Measurements from ENCODE around the gene CASP7. TPM values are rescaled to one million over a fixed set of nuclear protein-coding genes. Genes with fewer than 3 reads are reported as not detected.

The CASP7 gene
- total RNA-seq, 1 experiment from 2014 or later = 4.7 TPM

DNA sequence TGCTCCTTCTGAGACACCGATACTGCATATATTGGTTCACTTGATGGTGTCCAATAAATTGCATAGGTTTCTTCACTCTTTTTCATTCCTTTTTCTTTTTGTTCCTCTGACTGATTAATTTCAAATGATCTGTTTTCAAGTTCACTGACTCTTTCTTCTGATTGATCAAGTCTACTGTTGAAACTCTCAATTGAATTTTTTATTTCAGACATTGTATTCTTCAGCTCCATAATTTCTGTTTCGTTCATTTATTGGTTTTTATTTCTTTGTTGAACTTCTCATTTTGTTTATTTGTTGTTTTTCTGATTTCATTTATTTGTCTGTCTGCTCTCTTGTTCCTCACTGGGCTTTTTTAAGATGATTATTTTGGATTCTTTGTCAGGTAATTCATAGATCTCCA is 13.6 kb downstream of the CASP7 start:
- H3K27me3 Mint-ChIP-seq (ENCODE audit: low read depth) = no peaks in the 10 kb centered on the region; the same call in 1 of the 2 replicates
- H3K4me1 ChIP-seq (ENCODE audit: insufficient read depth, low read length) = no peaks in the 10 kb centered on the region; the same call in 1 of the 2 replicates
- H3K27ac ChIP-seq (ENCODE audit: insufficient read length, low read depth, low read length) = no peak overlapping the region
- H3K23me2 ChIP-seq (ENCODE audit: insufficient read length, low read depth, low read length, poor library complexity, severe bottlenecking) = peaks cover 2% of the 10 kb centered on the region
- H3K27me3 ChIP-seq (ENCODE audit: insufficient read depth, low read length) = no peaks in the 10 kb centered on the region
- no peak for DNase-seq
- H3K79me2 ChIP-seq (ENCODE audit: insufficient read depth, low read length) = no peaks in the 10 kb centered on the region
- H4K91ac ChIP-seq (ENCODE audit: insufficient read length, low read depth, low read length) = no peak overlapping the region
- H3K27ac Mint-ChIP-seq = no peak overlapping the region
- no peak overlapping the region for H4K5ac ChIP-seq (ENCODE audit: insufficient read length, low read depth, low read length)
- no peaks in the 10 kb centered on the region for H3K79me1 ChIP-seq (ENCODE audit: insufficient read depth, low read depth, low read length, poor library complexity, severe bottlenecking)
- H4K8ac ChIP-seq (replicated peaks; ENCODE audit: insufficient read length, low read depth, low read length) = no peak overlapping the region
- no peaks in the 10 kb centered on the region for H4K20me1 ChIP-seq (ENCODE audit: control insufficient read depth, insufficient read depth, insufficient read length)
- H3T11ph ChIP-seq (ENCODE audit: low read length) = no peak overlapping the region
- no peak overlapping the region for H3K4me3 Mint-ChIP-seq
- no peak overlapping the region for H3K9ac ChIP-seq (ENCODE audit: extremely low read depth, insufficient read length, low read length)
- H2BK20ac ChIP-seq (ENCODE audit: low read depth, low read length, poor library complexity, severe bottlenecking) = no peak overlapping the region
- no peak overlapping the region for H3K14ac ChIP-seq (ENCODE audit: insufficient read depth, low read length)
- H2BK15ac ChIP-seq (ENCODE audit: low read depth, low read length) = no peak overlapping the region
- peaks cover 21 to 36% of the 10 kb centered on the region in 2 experiments for H3K4me1 Mint-ChIP-seq
- no peak overlapping the region for H3K18ac ChIP-seq (ENCODE audit: insufficient read length, low read depth, low read length)
- H2BK12ac ChIP-seq (ENCODE audit: insufficient read length, low read depth, low read length) = no peak overlapping the region
- peaks cover 13 to 22% (median 13%) of the 10 kb centered on the region in 3 experiments for H3K36me3 Mint-ChIP-seq (ENCODE audit: insufficient read depth in 1 of 3, low read depth in 3 of 3)
- no peak overlapping the region for H3K23ac ChIP-seq (ENCODE audit: insufficient read length, low read depth, low read length)
- TF ChIP-seq, protein P1, sequence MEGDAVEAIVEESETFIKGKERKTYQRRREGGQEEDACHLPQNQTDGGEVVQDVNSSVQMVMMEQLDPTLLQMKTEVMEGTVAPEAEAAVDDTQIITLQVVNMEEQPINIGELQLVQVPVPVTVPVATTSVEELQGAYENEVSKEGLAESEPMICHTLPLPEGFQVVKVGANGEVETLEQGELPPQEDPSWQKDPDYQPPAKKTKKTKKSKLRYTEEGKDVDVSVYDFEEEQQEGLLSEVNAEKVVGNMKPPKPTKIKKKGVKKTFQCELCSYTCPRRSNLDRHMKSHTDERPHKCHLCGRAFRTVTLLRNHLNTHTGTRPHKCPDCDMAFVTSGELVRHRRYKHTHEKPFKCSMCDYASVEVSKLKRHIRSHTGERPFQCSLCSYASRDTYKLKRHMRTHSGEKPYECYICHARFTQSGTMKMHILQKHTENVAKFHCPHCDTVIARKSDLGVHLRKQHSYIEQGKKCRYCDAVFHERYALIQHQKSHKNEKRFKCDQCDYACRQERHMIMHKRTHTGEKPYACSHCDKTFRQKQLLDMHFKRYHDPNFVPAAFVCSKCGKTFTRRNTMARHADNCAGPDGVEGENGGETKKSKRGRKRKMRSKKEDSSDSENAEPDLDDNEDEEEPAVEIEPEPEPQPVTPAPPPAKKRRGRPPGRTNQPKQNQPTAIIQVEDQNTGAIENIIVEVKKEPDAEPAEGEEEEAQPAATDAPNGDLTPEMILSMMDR (conservative IDR thresholded peaks at IDR 0.05) = no peak
- H2BK5ac ChIP-seq (ENCODE audit: insufficient read length, low read length) = no peak overlapping the region
- H3K4ac ChIP-seq (ENCODE audit: low read depth, low read length) = no peak overlapping the region
- H2BK120ac ChIP-seq (ENCODE audit: low read depth, low read length, poor library complexity, severe bottlenecking) = no peak overlapping the region
- no peak overlapping the region for H2AFZ ChIP-seq (ENCODE audit: low read length)
- H3K9me3 Mint-ChIP-seq = peaks cover 9 to 15% of the 10 kb centered on the region in 2 experiments
- H2AK5ac ChIP-seq (ENCODE audit: insufficient read length, low read length) = no peak overlapping the region
- no CpG with 5 or more reads among the region's 2 CpGs for WGBS (ENCODE audit: extremely low coverage, insufficient read length, low lambda C conversion rate)
- no peak overlapping the region for H3K4me2 ChIP-seq (ENCODE audit: insufficient read depth, insufficient read length, low read length)
- H3K9me3 ChIP-seq (ENCODE audit: control insufficient read depth, low read depth, low read length) = no peaks in the 10 kb centered on the region
- no peak overlapping the region for H3K56ac ChIP-seq (ENCODE audit: insufficient read length, low read depth, low read length)

Data from H9 (cell line).